HG03066 (cell line): ENCODE results near the gene SKI.

Source experiments
- ATAC-seq: cut with Tn5 transposase; IDR thresholded peaks from one replicate; pipeline ENCODE4 v1.9.1; 2021; ENCODE audit warnings: low read depth; ENCODE audit not compliant: unreplicated experiment

The SKI gene

GRCh38 chr1:2228157-2228594 is at the start of gene SKI:
TSS of gene SKI (plus strand) at chr1:2228319. CDS start at chr1:2228767, 448 bp downstream.
- no peak for ATAC-seq

- no peak for ATAC-seq
These were observed 49.2 kb upstream of the SKI start for GRCh38 chr1:2178875-2179274.

- no peak for ATAC-seq
These were observed 48.7 kb upstream of the SKI start for GRCh38 chr1:2179283-2180013.

GRCh38 chr1:2180297-2181245 is 47.5 kb upstream of the SKI start:
- ATAC-seq = no peak

GRCh38 chr1:2181271-2181670 is 46.8 kb upstream of the SKI start:
- ATAC-seq = no peak

GRCh38 chr1:2181752-2182151 is 46.4 kb upstream of the SKI start:
- no peak for ATAC-seq

GRCh38 chr1:2182376-2182775 is 45.7 kb upstream of the SKI start:
- ATAC-seq = no peak

- no peak for ATAC-seq
These were observed 44.2 kb upstream of the SKI start for GRCh38 chr1:2183937-2184334.

- no peak for ATAC-seq
These were observed 43.6 kb upstream of the SKI start for GRCh38 chr1:2184531-2184930.

- no peak for ATAC-seq
These were observed 43.2 kb upstream of the SKI start for GRCh38 chr1:2184934-2185333.

- no peak for ATAC-seq
These were observed 42.0 kb upstream of the SKI start for GRCh38 chr1:2185880-2186855.

- ATAC-seq = no peak
These were observed 41.2 kb upstream of the SKI start for GRCh38 chr1:2186901-2187300.

- no peak for ATAC-seq
These were observed 40.5 kb upstream of the SKI start for GRCh38 chr1:2187619-2188018.

GRCh38 chr1:2188336-2188735 is 39.8 kb upstream of the SKI start:
- ATAC-seq = no peak

- peak; percentile 85 for ATAC-seq
These were observed 38.4 kb upstream of the SKI start for GRCh38 chr1:2189459-2190425.

GRCh38 chr1:2190491-2190976 is 37.6 kb upstream of the SKI start:
- no peak for ATAC-seq

GRCh38 chr1:2192031-2192995 is 35.8 kb upstream of the SKI start:
- ATAC-seq = no peak
